Neutrophil (primary cell): ENCODE measurements around the gene KRT81.

ENCODE experiments used
- H3K27ac ChIP-seq: fragments of 200-600 bp; sonication (generic); 2 replicates; pipeline ENCODE4 v1.5.1; 2016; ENCODE audit warnings: mild to moderate bottlenecking, moderate library complexity
- H3K27me3 ChIP-seq: fragments of 200-600 bp; sonication (generic); 2 replicates; pipeline ENCODE4 v1.6.0; 2016; ENCODE audit warnings: mild to moderate bottlenecking
- H3K36me3 ChIP-seq: fragments of 200-600 bp; sonication (generic); 2 replicates; pipeline ENCODE4 v1.5.1; 2017
- H3K4me1 ChIP-seq, 2 experiments: fragments of 200-600 bp in 1 of 2; sonication (generic) in 1 of 2; 1 replicate in 1 of 2; 2 replicates in 1 of 2; pipeline versions ENCODE4 v1.5.1 to v1.6.1; 2013 to 2016; ENCODE audit warnings: low read depth in 1 of 2, low read length in 1 of 2, mild to moderate bottlenecking in 1 of 2, moderate library complexity in 1 of 2; ENCODE audit not compliant: control insufficient read depth in 1 of 2, insufficient read depth in 1 of 2
- H3K4me3 ChIP-seq, 2 experiments: fragments of 200-600 bp in 1 of 2; sonication (generic) in 1 of 2; 1 replicate in 1 of 2; 2 replicates in 1 of 2; pipeline ENCODE4 v1.5.1; 2013 to 2016; ENCODE audit warnings: low read depth in 1 of 2, low read length in 1 of 2, mild to moderate bottlenecking in 1 of 2, moderate library complexity in 1 of 2
- H3K9me3 ChIP-seq: fragments of 200-600 bp; sonication (generic); 2 replicates; pipeline ENCODE4 v1.5.1; 2016
- CTCF ChIP-seq: fragments of 200-600 bp; sonication (generic); IDR thresholded peaks from 2 replicates; pipeline ENCODE4 v1.5.1; 2016; ENCODE audit warnings: antibody characterized with exemption

Gene KRT81

GRCh38 chr12:52270541-52271070 is 20.7 kb downstream of the KRT81 start:
- H3K9me3 ChIP-seq: no peaks in the 10 kb centered on the region
- no peak for TF ChIP-seq CTCF
- H3K4me3 ChIP-seq: no peak overlapping the region
- peaks cover 45% of the 10 kb centered on the region for H3K27me3 ChIP-seq
- no peak overlapping the region for H3K27ac ChIP-seq
- H3K36me3 ChIP-seq: no peaks in the 10 kb centered on the region
- H3K4me1 ChIP-seq: no peaks in the 10 kb centered on the region

- TF ChIP-seq CTCF: no peak
These were observed 23.1 kb downstream of the KRT81 start for GRCh38 chr12:52268212-52268611.

GRCh38 chr12:52267699-52268098 is 23.6 kb downstream of the KRT81 start:
- Histone ChIP-seq H3K36me3 (no peaks in the 10 kb centered on the region), H3K27ac (no peak overlapping the region), H3K9me3 (no peaks in the 10 kb centered on the region), H3K4me3 (no peak overlapping the region), H3K27me3 (peaks cover 34% of the 10 kb centered on the region), H3K4me1 (peaks cover 0 to 5% of the 10 kb centered on the region in 2 experiments)
- TF ChIP-seq CTCF: no peak

More at GRCh38 chr12:52268212-52268611, 23.1 kb downstream of the KRT81 start:
- Histone ChIP-seq H3K4me3 (no peak overlapping the region), H3K9me3 (no peaks in the 10 kb centered on the region), H3K4me1 (peaks cover 0 to 2% of the 10 kb centered on the region in 2 experiments), H3K27ac (no peak overlapping the region), H3K36me3 (no peaks in the 10 kb centered on the region), H3K27me3 (peaks cover 36% of the 10 kb centered on the region)

GRCh38 chr12:52267266-52267665 is 24.1 kb downstream of the KRT81 start:
- no peak for TF ChIP-seq CTCF
- Histone ChIP-seq H3K9me3 (no peaks in the 10 kb centered on the region), H3K27me3 (peaks cover 34% of the 10 kb centered on the region), H3K27ac (no peak overlapping the region), H3K4me1 (peaks cover 0 to 5% of the 10 kb centered on the region in 2 experiments), H3K4me3 (no peak overlapping the region), H3K36me3 (no peaks in the 10 kb centered on the region)

GRCh38 chr12:52266514-52266913 is 24.8 kb downstream of the KRT81 start:
- no peak for TF ChIP-seq CTCF
- Histone ChIP-seq H3K9me3 (no peaks in the 10 kb centered on the region), H3K4me3 (no peak overlapping the region), H3K27ac (no peak overlapping the region), H3K4me1 (peaks cover 0 to 5% of the 10 kb centered on the region in 2 experiments), H3K27me3 (peaks cover 41% of the 10 kb centered on the region), H3K36me3 (no peaks in the 10 kb centered on the region)
